ENCODE data around the gene USP1.

USP1 gene

DNA sequence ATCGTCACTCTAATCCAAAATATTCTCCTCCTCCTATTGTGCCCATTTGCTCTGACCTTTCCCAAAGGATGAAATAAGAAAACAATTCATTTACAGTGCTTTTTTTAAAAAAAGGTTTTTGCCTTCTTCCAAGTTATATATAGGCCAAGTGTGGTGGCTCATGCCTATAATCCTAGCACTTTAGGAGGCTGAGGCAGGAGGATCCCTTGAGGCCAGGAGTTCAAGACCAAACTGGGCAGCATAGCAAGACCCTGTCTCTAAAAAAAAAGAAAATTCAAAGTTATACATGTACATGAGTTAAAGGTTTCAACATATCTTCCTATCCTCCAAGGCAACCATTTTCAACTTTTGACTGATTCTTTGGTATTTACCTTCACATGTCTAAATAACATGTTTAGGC is 10.1 kb upstream of the USP1 start:
- no peak for DNase-seq

DNA sequence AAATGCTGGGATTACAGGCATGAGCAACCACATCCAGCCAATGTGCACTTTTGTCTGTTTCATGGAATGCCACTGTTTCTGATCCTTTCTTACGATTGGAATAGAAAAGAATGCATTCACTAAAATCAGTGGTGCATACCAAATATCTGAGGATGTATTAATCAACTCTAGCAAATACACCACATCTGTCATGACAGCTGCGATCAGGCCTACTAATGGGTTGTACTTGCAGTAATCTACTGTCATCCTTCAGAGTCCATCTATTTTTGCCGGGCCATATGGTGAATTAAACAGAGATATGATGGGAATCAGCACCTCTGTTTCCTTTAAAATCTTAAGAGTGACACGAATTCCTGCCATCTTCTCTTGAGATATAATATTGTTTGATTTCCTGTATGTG is 8.5 kb upstream of the USP1 start:
- DNase-seq = no peak

DNA sequence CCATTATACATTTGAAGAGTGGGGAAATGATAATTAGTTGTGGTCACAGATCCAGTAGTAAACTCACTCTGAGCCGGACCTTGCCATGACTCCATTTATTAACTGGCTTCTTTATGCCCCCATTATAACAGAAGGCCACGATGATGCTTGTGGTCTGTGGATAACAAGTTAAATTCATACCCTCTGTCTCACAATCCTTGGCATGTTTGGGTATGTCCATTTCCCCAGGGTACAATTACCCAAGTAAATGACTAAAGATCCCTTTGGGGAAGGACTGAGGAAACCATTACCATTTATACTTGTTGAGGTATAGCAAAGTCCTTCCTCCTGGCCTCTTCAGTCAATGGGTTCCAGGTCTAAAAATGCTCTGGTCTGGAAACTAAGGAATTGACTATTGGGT is 7.3 kb upstream of the USP1 start:
- no peak for DNase-seq

DNA sequence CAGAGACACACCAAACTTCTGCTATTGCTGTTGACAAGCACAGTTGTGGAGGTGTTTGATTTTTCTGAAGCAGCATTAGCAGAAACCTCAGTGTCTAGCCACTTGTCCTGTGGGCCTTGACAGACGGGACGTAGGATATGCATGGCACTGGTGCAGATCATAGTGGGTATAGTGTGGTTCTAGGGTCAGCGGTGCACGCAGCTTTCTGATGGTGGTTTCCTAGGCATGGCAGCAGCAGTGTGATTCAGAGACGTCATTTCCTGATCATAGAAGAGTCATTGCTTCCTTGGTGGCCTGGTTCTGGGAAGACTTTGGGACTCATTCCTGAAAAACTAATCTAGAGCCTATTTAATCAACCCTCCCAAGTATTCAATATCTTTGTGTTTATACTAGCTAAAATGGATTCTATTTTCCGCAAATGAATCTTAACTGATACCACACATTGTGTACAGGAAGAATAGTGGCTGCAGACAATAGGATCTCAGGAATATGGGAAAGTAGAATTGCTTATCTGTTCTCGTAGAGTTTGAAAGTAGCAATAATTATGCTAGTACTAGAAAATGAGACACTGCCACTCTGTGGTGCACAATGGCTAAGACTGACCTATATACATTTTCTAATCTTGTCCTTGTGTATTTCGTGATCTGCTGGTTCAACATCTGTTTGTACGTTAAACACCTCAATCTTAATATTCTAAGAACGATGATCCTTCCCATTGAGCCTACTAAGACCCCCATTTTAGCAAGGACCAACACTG is 2.8 kb upstream of the USP1 start:
- DNase-seq = no peak

DNA sequence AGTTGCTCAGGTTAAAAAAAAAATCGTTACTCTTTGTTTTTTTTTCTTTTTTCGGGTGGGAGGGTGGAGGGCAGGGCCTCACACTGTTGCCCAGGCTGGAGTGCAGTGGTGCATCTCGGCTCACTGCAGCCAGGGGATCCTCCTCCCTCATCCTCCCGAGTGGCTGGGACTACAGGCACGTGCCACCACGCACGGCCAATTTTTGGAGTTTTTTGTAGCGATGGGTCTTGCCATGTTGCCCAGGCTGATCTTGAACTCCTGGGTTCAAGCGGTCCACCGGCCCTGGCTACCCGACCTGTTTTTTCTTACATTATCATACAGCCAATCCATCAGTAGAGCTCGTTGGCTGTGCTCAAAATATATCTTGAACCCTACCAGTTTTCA is 2.2 kb upstream of the USP1 start:
- no peak for DNase-seq

DNA sequence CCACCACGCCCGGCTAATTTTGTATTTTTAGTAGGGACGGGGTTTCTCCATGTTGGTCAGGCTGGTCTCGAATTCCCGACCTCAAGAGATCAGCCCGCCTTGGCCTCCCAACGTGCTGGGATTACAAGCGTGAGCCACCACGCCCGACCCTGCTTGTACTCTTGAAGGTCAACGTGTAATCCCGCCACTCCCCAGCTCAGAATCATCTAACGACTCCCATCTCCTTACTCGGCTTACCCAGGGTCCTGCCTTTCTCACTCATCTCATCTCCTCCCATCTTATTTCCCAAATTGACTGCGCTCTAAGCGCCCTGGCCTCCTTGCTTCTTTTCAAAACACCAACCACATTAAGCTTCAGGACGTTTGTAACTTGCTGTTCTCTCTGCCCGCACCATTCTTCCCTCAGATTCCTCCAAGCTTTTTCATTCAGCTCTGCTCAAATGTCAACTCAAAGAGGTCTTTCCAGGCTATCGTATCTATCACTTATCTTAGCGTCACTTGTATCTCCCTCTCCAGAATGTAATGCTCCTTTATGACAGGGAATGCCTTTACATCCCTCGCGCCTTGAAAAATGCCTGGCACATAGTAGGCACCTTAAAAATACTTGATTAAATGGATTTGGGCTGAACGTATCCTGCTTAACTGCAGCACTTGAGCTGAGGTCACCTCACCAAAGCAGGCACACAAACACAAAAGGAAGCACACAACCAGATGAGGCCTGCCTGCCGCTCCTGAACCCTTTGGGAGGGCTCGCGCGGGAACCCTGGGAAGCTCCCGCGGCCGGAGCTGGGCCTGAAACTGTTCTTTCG is 1.4 kb upstream of the USP1 start:
- no peak for DNase-seq

DNA sequence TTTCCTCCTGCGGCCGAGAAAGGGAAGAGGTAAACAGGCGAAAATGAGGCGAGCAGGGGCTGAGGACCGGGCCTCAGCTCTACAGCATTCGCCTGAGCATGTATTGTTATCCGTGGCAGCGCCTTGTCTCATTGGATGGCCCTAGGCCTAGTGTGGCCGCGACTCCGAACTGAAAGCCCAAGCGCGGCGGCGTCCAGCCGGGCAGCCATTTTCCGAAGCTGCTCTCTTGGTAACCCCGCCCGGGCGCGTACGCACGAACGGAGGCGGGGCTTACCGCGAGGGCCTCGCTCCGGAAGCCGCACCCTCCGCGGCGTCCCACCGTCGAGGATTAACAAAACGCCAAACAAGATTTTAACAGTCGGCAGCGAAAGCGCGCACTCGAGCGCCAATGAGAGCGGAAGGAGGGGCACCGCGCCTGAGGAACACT is 797 bp upstream of the USP1 start:
- no peak for DNase-seq

DNA sequence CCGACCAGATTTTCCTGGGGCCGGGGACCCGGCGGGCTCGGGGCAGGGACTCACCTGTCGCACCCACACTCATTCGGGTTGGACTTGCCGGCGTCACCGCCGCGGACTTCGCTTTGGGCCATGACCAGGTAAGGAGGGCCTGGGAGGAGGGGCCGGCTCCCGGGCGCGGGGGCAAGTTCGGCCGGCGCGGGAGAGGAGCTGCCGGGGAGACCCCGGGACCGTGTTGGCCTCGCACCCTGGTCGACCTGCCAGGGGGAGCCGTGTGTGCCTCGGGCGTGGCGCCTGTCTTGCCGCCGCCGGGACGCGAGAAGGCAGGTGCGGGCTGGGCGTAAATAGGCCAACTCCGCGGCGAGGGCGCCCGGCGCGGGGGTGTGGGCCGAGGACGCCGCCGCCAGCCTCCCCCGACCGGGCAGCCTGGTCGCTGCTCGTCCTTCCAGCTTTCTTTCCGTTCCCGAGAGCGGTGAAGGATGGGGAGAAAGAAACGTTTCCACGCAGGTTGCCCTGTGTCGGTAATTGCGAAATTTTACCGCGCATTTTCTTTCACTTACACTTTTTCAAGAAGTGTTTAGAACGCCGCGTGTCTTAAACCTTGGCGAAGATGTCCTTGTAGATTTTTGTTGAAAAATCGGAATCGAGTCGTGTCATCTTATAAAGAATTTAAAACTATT is 558 bp downstream of the USP1 start:
- no peak for DNase-seq

DNA sequence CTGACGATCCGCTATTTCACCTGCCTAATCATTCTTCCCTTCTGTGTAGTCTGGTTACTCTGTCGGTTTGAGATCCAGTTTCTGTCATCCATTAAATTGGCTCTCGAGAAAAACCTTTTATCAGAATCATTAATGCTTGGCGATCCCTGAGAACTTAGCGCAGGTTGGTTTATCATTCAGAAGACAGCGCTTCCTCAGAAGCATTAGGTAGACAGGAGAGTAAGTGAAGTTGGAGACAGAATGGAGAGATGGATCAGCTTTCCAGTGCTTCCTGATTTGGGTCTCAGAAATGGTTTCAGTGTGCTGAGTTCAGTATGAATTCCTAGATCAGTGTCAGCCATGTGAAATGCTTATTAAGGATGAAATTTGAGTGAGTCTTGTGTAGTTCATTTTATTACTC is 1.3 kb downstream of the USP1 start:
- DNase-seq = peak; percentile 21

DNA sequence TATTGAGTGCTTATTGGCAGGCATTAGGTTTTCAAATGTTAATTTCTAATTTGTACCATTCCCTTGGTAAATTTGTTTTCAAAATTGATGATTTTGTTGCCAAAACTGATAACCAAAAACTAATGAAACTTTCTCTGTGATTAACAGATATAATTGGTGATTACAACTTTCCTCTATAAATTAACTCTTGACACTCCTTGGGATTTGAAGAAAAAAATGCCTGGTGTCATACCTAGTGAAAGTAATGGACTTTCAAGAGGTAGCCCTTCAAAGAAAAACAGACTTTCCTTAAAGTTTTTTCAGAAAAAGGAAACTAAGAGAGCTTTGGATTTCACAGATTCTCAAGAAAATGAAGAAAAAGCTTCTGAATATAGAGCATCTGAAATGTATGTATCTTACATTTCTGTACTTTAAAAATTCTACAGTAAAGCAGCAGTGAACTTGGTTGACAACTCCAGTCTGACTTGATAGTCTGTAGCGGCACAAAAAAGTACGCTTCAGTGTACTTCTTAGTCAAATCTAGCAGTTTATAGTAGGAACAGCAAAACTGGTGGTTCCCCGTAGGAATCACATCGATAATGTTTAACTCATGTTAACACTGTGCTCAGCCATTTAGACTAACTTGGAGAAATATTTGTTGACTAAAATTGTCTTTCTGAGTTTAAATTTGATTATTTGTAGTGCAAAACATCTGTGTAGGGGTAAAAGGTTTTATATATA is 3.0 kb downstream of the USP1 start:
- DNase-seq = peak; percentile 52

DNA sequence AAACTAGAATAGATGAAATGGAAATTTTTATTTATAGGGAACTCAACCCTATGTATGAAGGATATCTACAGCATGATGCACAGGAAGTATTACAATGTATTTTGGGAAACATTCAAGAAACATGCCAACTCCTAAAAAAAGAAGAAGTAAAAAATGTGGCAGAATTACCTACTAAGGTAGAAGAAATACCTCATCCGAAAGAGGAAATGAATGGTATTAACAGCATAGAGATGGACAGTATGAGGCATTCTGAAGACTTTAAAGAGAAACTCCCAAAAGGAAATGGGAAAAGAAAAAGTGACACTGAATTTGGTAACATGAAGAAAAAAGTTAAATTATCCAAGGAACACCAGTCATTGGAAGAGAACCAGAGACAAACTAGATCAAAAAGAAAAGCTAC is 7.9 kb downstream of the USP1 start:
- no peak for DNase-seq

DNA sequence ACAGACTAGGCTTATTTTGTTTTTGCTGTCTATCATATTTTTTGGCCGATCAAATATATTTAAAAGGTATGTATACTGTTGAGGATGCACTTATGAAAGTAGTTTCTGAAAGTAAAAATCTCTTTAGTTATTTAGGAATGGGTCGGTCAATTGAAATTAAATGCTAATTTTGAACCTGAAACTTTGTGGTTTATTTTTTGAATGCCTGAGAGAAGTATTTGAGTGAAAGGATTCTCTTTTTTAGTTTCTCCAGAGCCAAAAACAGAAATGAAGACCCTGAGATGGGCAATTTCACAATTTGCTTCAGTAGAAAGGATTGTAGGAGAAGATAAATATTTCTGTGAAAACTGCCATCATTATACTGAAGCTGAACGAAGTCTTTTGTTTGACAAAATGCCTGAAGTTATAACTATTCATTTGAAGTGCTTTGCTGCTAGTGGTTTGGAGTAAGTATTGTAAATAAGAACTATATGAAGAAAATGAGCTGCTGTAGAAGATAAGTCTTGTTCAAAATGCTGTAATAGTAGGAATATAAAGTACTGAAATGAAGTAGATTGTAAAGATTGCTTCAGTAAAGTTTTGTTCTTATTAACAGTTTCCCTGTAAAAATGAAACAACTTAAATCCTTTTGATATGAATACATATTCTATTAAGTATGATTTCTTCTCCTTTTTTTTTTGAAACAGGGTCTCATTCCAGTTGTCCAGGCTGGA is 11.5 kb downstream of the USP1 start:
- DNase-seq = peak; percentile 24

DNA sequence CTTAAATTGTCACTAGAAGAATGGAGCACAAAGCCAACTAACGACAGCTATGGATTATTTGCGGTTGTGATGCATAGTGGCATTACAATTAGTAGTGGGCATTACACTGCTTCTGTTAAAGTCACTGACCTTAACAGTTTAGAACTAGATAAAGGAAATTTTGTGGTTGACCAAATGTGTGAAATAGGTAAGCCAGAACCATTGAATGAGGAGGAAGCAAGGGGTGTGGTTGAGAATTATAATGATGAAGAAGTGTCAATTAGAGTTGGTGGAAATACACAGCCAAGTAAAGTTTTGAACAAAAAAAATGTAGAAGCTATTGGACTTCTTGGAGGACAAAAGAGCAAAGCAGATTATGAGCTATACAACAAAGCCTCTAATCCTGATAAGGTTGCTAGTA is 13.5 kb downstream of the USP1 start:
- no peak for DNase-seq

DNA sequence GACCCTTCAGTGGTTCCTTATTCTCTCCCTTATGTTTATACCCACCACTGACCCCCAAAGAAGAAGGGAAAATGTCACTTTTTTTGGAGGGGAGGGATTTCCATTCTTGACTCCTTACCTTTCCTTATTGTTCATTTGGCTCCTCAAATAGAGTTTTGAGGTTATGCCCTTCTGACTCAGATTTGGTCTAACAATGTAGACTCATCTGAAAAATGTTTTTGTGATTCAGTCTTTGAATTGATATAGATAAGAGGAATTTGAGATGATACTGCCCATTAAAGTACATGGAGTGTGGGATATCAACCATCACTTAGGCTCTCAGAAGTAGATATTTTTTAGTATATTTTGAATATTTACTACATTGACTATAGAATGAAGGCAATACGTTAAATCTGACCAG is 16.1 kb downstream of the USP1 start:
- DNase-seq = no peak

DNA sequence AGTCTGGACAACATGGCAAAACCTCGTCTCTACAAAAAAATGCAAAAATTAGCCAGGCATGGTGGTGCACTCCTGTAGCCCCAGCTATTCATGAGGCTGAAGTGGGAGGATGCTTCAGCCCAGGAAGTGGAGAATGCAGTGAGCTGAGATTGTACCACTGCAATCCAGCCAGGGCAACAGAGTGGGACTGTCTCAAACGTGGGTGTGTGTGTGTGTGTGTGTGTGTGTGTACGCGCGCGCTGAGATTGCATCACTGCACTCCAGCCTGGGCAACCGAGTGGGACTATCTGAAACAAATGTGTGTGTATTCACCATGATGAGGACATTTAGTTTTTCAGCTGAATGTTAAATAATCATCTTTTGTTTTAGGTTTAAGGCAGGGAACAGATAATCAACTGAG is 21.1 kb downstream of the USP1 start:
- no peak for DNase-seq

DNA sequence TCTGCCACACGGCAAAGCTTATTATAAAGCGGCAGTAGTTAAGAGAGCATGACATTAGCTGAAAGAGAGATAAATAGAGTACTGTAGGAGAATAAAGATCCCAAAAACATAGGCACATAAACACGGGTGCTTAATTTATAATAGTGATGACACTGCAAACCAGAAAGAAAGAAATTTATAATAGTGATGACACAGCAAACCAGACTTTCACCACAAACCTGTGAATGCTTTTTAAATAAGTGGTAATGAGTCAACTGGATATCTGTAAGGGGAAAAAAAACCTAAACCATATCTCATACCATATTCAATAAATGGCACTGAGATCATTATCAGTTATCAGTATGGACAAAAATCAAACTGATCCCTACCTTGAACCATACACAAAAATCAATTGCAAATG is 25.5 kb downstream of the USP1 start:
- DNase-seq = peak; percentile 22

DNA sequence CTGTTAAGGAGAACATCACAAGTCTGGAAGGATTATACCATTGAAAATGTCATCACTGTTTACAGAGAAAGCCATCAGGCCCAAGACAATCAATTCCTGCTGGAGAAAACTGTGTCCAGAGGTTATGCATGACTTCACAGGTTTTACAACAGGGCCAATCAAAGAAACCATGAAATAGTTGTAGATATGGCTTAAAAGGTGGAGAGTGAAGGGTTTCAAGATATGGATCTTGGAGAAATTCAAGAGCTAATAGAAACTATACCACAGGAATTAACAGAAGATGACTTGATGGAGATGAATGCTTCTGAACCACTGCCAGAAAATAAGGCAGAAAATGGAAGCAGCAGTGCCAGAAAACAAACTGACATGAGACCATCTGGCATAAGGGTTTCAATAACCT is 30.2 kb downstream of the USP1 start:
- DNase-seq = no peak

DNA sequence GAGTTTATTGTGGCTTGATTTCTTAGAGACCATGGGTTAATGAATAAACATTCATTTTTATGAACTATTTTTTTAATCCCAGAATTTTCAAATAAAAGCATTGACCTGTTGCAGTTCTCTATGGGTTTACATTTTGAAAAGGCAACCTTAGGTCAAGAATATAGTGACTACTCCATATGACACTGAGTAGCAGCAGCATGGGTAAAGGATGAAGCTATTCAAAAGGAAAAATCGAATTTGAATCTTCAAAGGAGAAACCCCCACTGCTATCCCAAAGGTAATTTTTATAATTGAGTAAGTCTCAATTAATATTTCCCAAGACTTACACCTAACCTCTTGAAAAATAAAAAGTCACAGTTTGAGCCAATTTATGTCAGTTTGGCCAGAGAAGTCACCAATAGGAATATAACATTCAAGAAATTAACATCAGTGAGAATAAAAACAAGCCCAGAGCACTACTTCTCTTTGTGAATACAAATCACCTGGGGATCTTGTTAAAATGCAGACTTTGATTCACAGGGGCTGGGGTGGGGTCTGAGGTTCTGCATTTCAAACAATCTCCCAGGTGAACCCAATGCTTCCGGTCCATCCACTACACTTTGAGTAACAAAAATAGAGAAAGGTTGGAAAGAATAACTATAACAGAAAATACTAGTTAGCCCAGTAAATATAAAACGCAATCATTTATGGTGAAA is 39.8 kb downstream of the USP1 start:
- DNase-seq = no peak

DNA sequence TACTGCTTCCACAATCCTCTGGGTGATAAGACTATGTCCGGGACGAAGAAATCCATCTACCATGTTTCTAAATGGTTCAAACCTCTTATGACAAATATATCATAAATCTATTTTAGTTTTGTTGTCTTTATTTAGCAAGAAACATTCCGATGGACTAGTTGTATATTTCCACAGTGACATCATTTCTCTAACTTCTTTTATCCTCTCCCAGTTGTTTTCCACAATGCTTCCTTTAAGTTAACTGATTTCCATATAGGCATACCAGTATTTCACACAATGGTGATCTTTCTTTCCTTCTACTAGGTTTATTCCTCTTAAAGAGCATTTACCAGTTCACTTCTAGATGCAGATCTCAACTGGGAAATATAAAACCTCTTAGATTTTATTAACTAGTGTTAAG is 44.8 kb downstream of the USP1 start:
- no peak for DNase-seq

DNA sequence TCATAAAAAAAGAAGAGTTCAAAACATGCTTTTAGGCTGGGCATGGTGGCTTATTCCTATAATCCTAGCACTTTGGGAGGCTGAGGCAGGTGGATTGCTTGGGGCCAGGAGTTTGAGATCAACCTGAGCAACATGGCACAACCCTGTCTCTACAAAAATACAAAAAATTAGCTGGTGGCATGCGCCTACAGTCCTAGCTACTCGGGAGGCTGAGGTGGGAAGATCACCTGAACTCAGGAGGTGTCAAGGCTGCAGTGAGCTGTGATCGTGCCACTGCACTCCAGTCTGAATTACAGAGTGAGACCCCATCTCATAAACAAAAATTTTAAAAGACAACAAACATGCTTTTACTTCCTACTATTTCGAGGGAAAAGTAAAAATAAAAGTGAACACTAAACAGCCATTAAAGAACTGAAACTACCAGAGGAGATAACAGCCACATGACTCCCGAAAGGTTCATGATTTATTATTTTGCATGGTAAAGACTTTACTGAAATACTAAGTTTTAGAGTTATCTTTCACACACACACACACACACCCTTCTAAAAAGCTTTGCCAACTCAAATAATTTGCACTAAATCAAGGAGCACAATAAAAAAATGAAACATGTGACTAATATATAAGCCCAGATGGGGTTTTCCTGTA is 48.1 kb downstream of the USP1 start:
- DNase-seq = no peak

DNA sequence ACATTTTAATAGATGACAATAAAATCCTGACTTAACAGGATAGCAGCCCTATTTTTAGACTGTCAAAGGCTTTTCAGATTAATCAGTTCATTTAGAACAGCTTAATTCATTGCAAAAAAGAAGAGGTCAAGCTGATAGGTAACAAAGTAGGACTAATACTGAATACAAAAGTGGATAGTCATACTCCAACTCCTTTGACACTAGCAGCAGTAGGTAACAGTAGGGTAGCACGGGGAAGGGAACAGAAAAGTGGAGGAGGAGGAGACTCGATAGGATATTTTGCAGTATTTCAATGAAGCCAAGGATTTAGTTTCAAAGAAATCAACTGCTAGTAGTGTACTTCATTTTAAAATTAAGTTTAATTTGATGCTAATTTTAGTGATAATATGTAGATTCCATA is 51.1 kb downstream of the USP1 start:
- no peak for DNase-seq

DNA sequence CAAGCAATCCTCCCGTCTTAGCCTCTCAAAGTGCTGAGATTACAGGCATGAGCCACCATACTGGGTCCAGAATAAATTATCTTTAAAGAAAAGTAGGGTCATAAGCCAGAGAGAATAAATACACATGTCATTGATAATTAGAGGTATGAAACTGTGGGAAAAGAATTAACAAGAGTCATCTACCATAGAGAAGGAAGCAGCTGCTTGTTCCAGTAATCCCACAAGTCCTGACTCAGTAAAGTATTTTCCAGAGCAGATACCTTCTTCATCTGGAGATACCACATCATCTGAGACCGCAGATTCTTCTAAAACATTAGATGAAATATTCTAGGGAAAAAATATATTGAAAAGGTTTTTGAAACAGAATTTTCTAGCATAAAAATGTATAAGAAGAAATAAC is 55.7 kb downstream of the USP1 start:
- DNase-seq = no peak

Data from activated CD4-positive, alpha-beta T cell treated with anti-CD3 and anti-CD28 coated beads, Interleukin-2, Interleukin-6, amounts not matched to agents 100 ng/mL and 50 ng/mL, durations not matched to agents 16 hours and 8 hours (primary cell).